ENCODE results near the gene KCNQ4. TPM values are rescaled to one million over a fixed set of nuclear protein-coding genes. Genes with fewer than 3 reads are reported as not detected.

The KCNQ4 gene
- total RNA-seq, 1 donor from 2014 or later: not detected

- no peak for DNase-seq (ENCODE audit: low spot score)
- peaks cover 7% of the 10 kb centered on the region for H3K4me1 Mint-ChIP-seq
- H3K27ac Mint-ChIP-seq: no peak overlapping the region
These were observed 13.8 kb upstream of the KCNQ4 start for GRCh38 chr1:40769815-40770214.

GRCh38 chr1:40770296-40771070, 13.1 kb upstream of the KCNQ4 start:
- DNase-seq (ENCODE audit: low spot score): no peak
- H3K27me3 ChIP-seq: no peaks in the 10 kb centered on the region
- no peaks in the 10 kb centered on the region for H3K79me2 ChIP-seq (ENCODE audit: low read depth)
- no peak overlapping the region for H3K4me3 ChIP-seq
- Mint-ChIP-seq H3K27me3 (ENCODE audit: insufficient read depth, low read depth) (no peaks in the 10 kb centered on the region), H3K27ac (no peak overlapping the region), H3K9me3 (no peaks in the 10 kb centered on the region), H3K36me3 (peaks cover 48% of the 10 kb centered on the region), H3K4me1 (peaks cover 3% of the 10 kb centered on the region), H3K4me3 (no peak overlapping the region)
- no peaks in the 10 kb centered on the region for H3K4me1 ChIP-seq
- TF ChIP-seq EZH2 (IDR thresholded peaks at IDR 0.05) (no peak), EZH2phosphoT487 (IDR thresholded peaks at IDR 0.05) (no peak), CTCF (IDR thresholded peaks at IDR 0.05) (no peak)
- peaks cover 11% of the 10 kb centered on the region for H4K20me1 ChIP-seq (ENCODE audit: low read depth)
- no peak overlapping the region for H3K9ac ChIP-seq
- no peak overlapping the region for H3K4me2 ChIP-seq
- H3K36me3 ChIP-seq: no peaks in the 10 kb centered on the region
- no peak overlapping the region for H3K27ac ChIP-seq
- H2AFZ ChIP-seq (replicated peaks): no peak overlapping the region
- H3F3A ChIP-seq (ENCODE audit: low read depth): peaks cover 23% of the 10 kb centered on the region
- H3K9me3 ChIP-seq (ENCODE audit: low read depth): no peaks in the 10 kb centered on the region

More at GRCh38 chr1:40769815-40770214, 13.8 kb upstream of the KCNQ4 start:
- Histone ChIP-seq H3K9ac (no peak overlapping the region), H4K20me1 (ENCODE audit: low read depth) (peaks cover 11% of the 10 kb centered on the region), H3K27ac (no peak overlapping the region), H3F3A (ENCODE audit: low read depth) (peaks cover 23% of the 10 kb centered on the region), H3K4me2 (no peak overlapping the region), H3K36me3 (no peaks in the 10 kb centered on the region), H3K9me3 (ENCODE audit: low read depth) (no peaks in the 10 kb centered on the region), H3K4me1 (no peaks in the 10 kb centered on the region), H3K27me3 (no peaks in the 10 kb centered on the region), H3K79me2 (ENCODE audit: low read depth) (no peaks in the 10 kb centered on the region), H2AFZ (replicated peaks) (no peak overlapping the region), H3K4me3 (no peak overlapping the region)
- Mint-ChIP-seq H3K27me3 (ENCODE audit: insufficient read depth, low read depth) (peaks cover 2% of the 10 kb centered on the region), H3K4me3 (no peak overlapping the region), H3K36me3 (peaks cover 42% of the 10 kb centered on the region), H3K9me3 (no peaks in the 10 kb centered on the region)
- no peak for TF ChIP-seq EZH2 (IDR thresholded peaks at IDR 0.05)

GRCh38 chr1:40772146-40772955, 11.2 kb upstream of the KCNQ4 start:
- Histone ChIP-seq H3K9me3 (ENCODE audit: low read depth) (no peaks in the 10 kb centered on the region), H3K9ac (no peak overlapping the region), H3K27me3 (no peaks in the 10 kb centered on the region), H3K4me3 (no peak overlapping the region), H3F3A (ENCODE audit: low read depth) (peaks cover 23% of the 10 kb centered on the region), H2AFZ (replicated peaks) (no peak overlapping the region), H3K4me2 (no peak overlapping the region), H3K36me3 (no peaks in the 10 kb centered on the region), H3K79me2 (ENCODE audit: low read depth) (no peaks in the 10 kb centered on the region), H3K27ac (no peak overlapping the region), H3K4me1 (no peaks in the 10 kb centered on the region), H4K20me1 (ENCODE audit: low read depth) (peaks cover 11% of the 10 kb centered on the region)
- no peak for DNase-seq (ENCODE audit: low spot score)
- Mint-ChIP-seq H3K9me3 (peaks cover 8% of the 10 kb centered on the region), H3K27ac (no peak overlapping the region), H3K36me3 (peaks cover 51% of the 10 kb centered on the region), H3K4me1 (peaks cover 3% of the 10 kb centered on the region), H3K27me3 (ENCODE audit: insufficient read depth, low read depth) (no peaks in the 10 kb centered on the region), H3K4me3 (no peak overlapping the region)
- TF ChIP-seq CTCF (IDR thresholded peaks at IDR 0.05) (no peak), EZH2phosphoT487 (IDR thresholded peaks at IDR 0.05) (no peak)

Data from neural progenitor cell (in vitro differentiated cells).